Measurements from ENCODE around the gene NPVF. TPM values are rescaled to one million over a fixed set of nuclear protein-coding genes. Genes with fewer than 3 reads are reported as not detected.

The NPVF gene
- total RNA-seq (not detected), polyA plus RNA-seq (ENCODE audit: insufficient read depth in 1 of 8, insufficient read length in 8 of 8, low replicate concordance in 1 of 8) (not detected)
- long read RNA-seq, donor 1, result 0 reads
- long read RNA-seq, donor 2, result 0 reads
- long read RNA-seq, donor 3, result 0 reads
- long read RNA-seq, donor 4, result 0 reads
- long read RNA-seq, donor 5, result 0 reads
- long read RNA-seq, donor 6, result 0 reads
- long read RNA-seq, donor 7, result 0 reads
- long read RNA-seq, donor 8, result 0 reads
- long read RNA-seq, donor 9, result 0 reads
- long read RNA-seq, donor 10, result 0 reads
- long read RNA-seq, donor 11, result 0 reads

- Histone ChIP-seq H3K9me3 (replicated peaks; ENCODE audit: control insufficient read depth, low read depth, low read length) (peaks cover 2% of the 10 kb centered on the region), H3K36me3 (ENCODE audit: control insufficient read depth, insufficient read depth, low read length) (no peaks in the 10 kb centered on the region), H3K27ac (ENCODE audit: low read length) (no peak within 1 kb of the TSS), H3K4me1 (ENCODE audit: control insufficient read depth, insufficient read depth, low read length) (no peaks in the 10 kb centered on the region), H3K27me3 (ENCODE audit: control insufficient read depth, insufficient read depth, low read length) (no peaks in the 10 kb centered on the region), H3K4me3 (ENCODE audit: low read length) (no peak within 1 kb of the TSS)
- DNase-seq, result no peak
- no CpG with 5 or more reads among the region's 1 CpG for WGBS (ENCODE audit: insufficient coverage)
Observed at GRCh38 chr7:25228386-25228785, at the start of gene NPVF. TSS of gene NPVF (minus strand) at chr7:25228486. CDS start at chr7:25228439, 47 bp downstream.

DNA sequence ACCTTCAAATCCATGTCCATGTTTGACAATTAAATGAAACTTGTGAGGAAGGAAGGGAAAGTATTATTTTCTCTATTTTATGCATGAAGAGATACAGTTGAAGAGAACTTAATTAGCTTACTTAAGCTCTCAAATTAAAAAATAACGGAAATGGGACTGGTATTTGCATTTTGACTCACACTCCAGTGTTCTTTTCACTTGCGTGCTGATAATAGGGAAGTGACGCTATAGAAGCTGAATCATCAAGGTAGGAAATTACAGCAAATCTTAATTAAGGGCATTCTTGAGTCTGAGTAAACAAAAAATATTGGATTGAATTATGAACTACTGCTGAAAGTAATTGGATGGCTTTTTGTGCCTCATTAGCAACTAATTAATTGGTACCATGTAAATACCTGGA is 44.0 kb upstream of the NPVF start:
- no peak for DNase-seq
- Histone ChIP-seq H3K27me3 (ENCODE audit: control insufficient read depth, insufficient read depth, low read length) (no peaks in the 10 kb centered on the region), H3K4me1 (ENCODE audit: control insufficient read depth, insufficient read depth, low read length) (no peaks in the 10 kb centered on the region), H3K27ac (ENCODE audit: low read length) (no peak overlapping the region), H3K4me3 (ENCODE audit: low read length) (no peak overlapping the region), H3K36me3 (ENCODE audit: control insufficient read depth, insufficient read depth, low read length) (no peaks in the 10 kb centered on the region), H3K9me3 (replicated peaks; ENCODE audit: control insufficient read depth, low read depth, low read length) (no peaks in the 10 kb centered on the region)
- no CpG with 5 or more reads among the region's 3 CpGs for WGBS (ENCODE audit: insufficient coverage)

GRCh38 chr7:25263337-25263736 is 35.1 kb upstream of the NPVF start:
- H3K4me1 ChIP-seq (ENCODE audit: control insufficient read depth, insufficient read depth, low read length), result peaks cover 5% of the 10 kb centered on the region
- no peaks in the 10 kb centered on the region for H3K9me3 ChIP-seq (replicated peaks; ENCODE audit: control insufficient read depth, low read depth, low read length)
- DNase-seq, result peak; percentile 69
- 78% methylated on average over 4 of the region's 5 CpGs for WGBS (ENCODE audit: insufficient coverage)
- no peaks in the 10 kb centered on the region for H3K27me3 ChIP-seq (ENCODE audit: control insufficient read depth, insufficient read depth, low read length)
- no peaks in the 10 kb centered on the region for H3K36me3 ChIP-seq (ENCODE audit: control insufficient read depth, insufficient read depth, low read length)
- H3K27ac ChIP-seq (ENCODE audit: low read length), result no peak overlapping the region
- H3K4me3 ChIP-seq (ENCODE audit: low read length), result no peak overlapping the region

- Histone ChIP-seq H3K36me3 (ENCODE audit: control insufficient read depth, insufficient read depth, low read length) (no peaks in the 10 kb centered on the region), H3K9me3 (replicated peaks; ENCODE audit: control insufficient read depth, low read depth, low read length) (no peaks in the 10 kb centered on the region), H3K4me1 (ENCODE audit: control insufficient read depth, insufficient read depth, low read length) (peaks cover 5% of the 10 kb centered on the region), H3K27ac (ENCODE audit: low read length) (no peak overlapping the region), H3K4me3 (ENCODE audit: low read length) (no peak overlapping the region), H3K27me3 (ENCODE audit: control insufficient read depth, insufficient read depth, low read length) (no peaks in the 10 kb centered on the region)
- no peak for DNase-seq
- WGBS (ENCODE audit: insufficient coverage), result no CpG with 5 or more reads among the region's 4 CpGs
Observed at GRCh38 chr7:25262586-25262985, 34.3 kb upstream of the NPVF start.

DNA sequence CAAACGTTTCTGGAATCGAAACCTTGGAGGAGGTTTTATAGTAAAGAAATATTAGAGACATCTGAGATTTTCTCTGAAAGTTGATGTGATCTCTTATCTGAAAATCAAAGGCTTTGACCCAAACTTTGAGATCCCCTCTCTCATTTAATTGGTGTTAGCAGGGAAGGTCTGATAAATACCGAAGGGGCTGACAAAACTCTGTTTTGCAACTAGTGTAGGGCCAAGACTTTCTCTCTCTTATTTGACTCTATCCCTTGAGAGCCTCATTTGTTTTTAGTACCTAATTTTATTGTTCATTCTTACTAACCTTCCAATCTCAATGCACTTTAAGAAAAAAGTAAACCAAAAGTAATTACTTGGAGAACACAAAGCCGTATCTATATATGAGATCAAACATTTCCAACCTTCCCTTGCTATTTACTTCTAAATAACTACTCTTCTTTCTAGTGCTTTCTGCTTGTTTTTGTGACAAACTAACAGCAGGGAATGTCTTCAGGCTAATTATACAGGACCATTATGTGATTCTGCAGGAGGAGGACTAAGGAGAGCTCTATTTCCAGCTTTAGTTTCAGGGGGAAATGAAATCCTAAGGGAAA is 33.4 kb upstream of the NPVF start:
- Histone ChIP-seq H3K27me3 (ENCODE audit: control insufficient read depth, insufficient read depth, low read length) (no peaks in the 10 kb centered on the region), H3K4me1 (ENCODE audit: control insufficient read depth, insufficient read depth, low read length) (peaks cover 5% of the 10 kb centered on the region), H3K4me3 (ENCODE audit: low read length) (no peak overlapping the region), H3K36me3 (ENCODE audit: control insufficient read depth, insufficient read depth, low read length) (no peaks in the 10 kb centered on the region), H3K9me3 (replicated peaks; ENCODE audit: control insufficient read depth, low read depth, low read length) (no peaks in the 10 kb centered on the region), H3K27ac (ENCODE audit: low read length) (peak overlapping the region; percentile 32)
- no peak for DNase-seq
- WGBS (ENCODE audit: insufficient coverage), result no CpG with 5 or more reads among the region's 4 CpGs

GRCh38 chr7:25260862-25261494 is 32.7 kb upstream of the NPVF start:
- H3K36me3 ChIP-seq (ENCODE audit: control insufficient read depth, insufficient read depth, low read length), result no peaks in the 10 kb centered on the region
- H3K9me3 ChIP-seq (replicated peaks; ENCODE audit: control insufficient read depth, low read depth, low read length), result no peaks in the 10 kb centered on the region
- peak overlapping the region; percentile 32 for H3K27ac ChIP-seq (ENCODE audit: low read length)
- peaks cover 5% of the 10 kb centered on the region for H3K4me1 ChIP-seq (ENCODE audit: control insufficient read depth, insufficient read depth, low read length)
- H3K27me3 ChIP-seq (ENCODE audit: control insufficient read depth, insufficient read depth, low read length), result no peaks in the 10 kb centered on the region
- DNase-seq, result peak; percentile 90
- no peak overlapping the region for H3K4me3 ChIP-seq (ENCODE audit: low read length)
- WGBS (ENCODE audit: insufficient coverage), result no CpG with 5 or more reads among the region's 5 CpGs

- no peaks in the 10 kb centered on the region for H3K9me3 ChIP-seq (replicated peaks; ENCODE audit: control insufficient read depth, low read depth, low read length)
- H3K27me3 ChIP-seq (ENCODE audit: control insufficient read depth, insufficient read depth, low read length), result no peaks in the 10 kb centered on the region
- peak; percentile 90 for DNase-seq
- H3K27ac ChIP-seq (ENCODE audit: low read length), result peak overlapping the region; percentile 57
- 14% methylated on average over 1 of the region's 13 CpGs for WGBS (ENCODE audit: insufficient coverage)
- H3K4me1 ChIP-seq (ENCODE audit: control insufficient read depth, insufficient read depth, low read length), result peaks cover 7% of the 10 kb centered on the region
- H3K4me3 ChIP-seq (ENCODE audit: low read length), result no peak overlapping the region
- H3K36me3 ChIP-seq (ENCODE audit: control insufficient read depth, insufficient read depth, low read length), result no peaks in the 10 kb centered on the region
Observed at GRCh38 chr7:25259487-25260243, 31.4 kb upstream of the NPVF start.

DNA sequence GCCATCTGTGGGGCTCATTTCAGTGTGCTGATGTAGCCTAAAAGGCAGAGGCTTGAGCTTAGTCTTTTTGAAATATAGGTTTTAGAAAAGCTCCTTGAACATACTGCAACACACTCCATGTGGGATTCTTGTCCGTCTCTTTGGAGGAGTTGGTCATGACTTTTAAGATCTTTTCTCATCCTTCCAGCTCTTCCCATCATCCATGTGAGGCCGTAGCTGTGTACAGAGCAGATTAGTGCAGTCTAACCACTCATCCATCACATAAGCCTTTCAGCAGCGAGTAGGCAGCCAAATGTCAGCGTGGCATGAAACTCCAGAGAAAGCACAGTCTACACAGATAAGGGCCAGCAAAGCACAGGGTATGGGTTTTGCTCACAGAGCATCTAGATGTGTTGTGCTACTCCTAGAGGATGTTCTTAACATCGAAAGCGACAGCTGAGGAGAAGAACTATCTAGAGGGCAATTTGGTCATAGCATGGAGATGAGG is 28.1 kb upstream of the NPVF start:
- no peak overlapping the region for H3K27ac ChIP-seq (ENCODE audit: low read length)
- 96% methylated on average over 3 of the region's 6 CpGs for WGBS (ENCODE audit: insufficient coverage)

DNA sequence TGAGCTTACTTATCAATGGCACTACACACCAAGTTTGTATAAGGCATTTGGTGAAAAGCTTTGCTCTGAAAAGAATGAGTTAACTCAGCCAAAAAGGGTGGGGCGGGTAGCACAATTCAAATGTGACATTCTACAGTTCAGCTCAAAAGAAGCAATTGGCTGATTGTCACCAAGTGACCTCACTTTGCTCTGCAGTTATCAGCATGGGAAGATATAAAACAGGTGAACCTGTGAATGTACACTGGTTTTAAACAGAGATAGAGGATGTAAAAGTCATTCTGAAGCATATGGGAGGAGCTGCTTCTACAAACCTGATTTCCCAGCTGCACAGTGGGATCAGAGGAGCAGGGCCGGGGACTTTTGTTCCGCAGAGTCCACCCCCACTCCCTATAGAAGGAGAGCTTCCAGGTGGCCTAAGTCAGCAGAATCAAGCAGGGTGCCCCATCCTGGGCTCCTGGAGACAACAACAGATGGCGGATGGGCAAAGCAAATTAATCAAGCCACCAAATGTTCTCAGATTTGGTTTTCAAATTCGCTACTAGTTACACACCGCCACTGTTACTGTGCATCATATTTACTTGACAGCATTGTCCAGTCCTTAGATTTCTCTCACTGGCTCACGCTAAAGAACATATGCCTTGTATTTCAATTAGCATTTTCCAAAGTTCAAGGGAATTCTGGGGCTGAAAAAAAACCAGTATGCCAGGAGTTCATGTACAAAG is 27.5 kb upstream of the NPVF start:
- peak; percentile 30 for DNase-seq
- no peaks in the 10 kb centered on the region for H3K27me3 ChIP-seq (ENCODE audit: control insufficient read depth, insufficient read depth, low read length)
- H3K36me3 ChIP-seq (ENCODE audit: control insufficient read depth, insufficient read depth, low read length), result no peaks in the 10 kb centered on the region
- peaks cover 5% of the 10 kb centered on the region for H3K4me1 ChIP-seq (ENCODE audit: control insufficient read depth, insufficient read depth, low read length)
- H3K9me3 ChIP-seq (replicated peaks; ENCODE audit: control insufficient read depth, low read depth, low read length), result no peaks in the 10 kb centered on the region
- 62% methylated on average over 4 of the region's 7 CpGs for WGBS (ENCODE audit: insufficient coverage)
- no peak overlapping the region for H3K27ac ChIP-seq (ENCODE audit: low read length)
- H3K4me3 ChIP-seq (ENCODE audit: low read length), result no peak overlapping the region

More for the DNA sequence above, 28.1 kb upstream of the NPVF start:
- Histone ChIP-seq H3K36me3 (ENCODE audit: control insufficient read depth, insufficient read depth, low read length) (no peaks in the 10 kb centered on the region), H3K9me3 (replicated peaks; ENCODE audit: control insufficient read depth, low read depth, low read length) (no peaks in the 10 kb centered on the region), H3K27me3 (ENCODE audit: control insufficient read depth, insufficient read depth, low read length) (no peaks in the 10 kb centered on the region), H3K4me1 (ENCODE audit: control insufficient read depth, insufficient read depth, low read length) (peaks cover 5% of the 10 kb centered on the region), H3K4me3 (ENCODE audit: low read length) (no peak overlapping the region)
- DNase-seq, result no peak
